Neural progenitor cell (in vitro differentiated cells): ENCODE results near the gene MACROD2. TPM values are rescaled to one million over a fixed set of nuclear protein-coding genes. Genes with fewer than 3 reads are reported as not detected.

Source experiments
- DNase-seq: peaks from one replicate; pipeline ENCODE4 v3.0.0-alpha.2; 2016; ENCODE audit warnings: low spot score
- H2AFZ ChIP-seq: fragments of 200-600 bp; sonication (generic); replicated peaks from 2 replicates; pipeline ENCODE4 v1.6.1; 2016; ENCODE audit warnings: antibody characterized with exemption
- H3F3A ChIP-seq: fragments of 200-600 bp; sonication (generic); 2 replicates; pipeline ENCODE4 v1.6.1; 2016; ENCODE audit warnings: antibody characterized with exemption, low read depth
- H3K27ac ChIP-seq: fragments of 200-600 bp; sonication (generic); 2 replicates; pipeline ENCODE4 v1.5.1; 2016; ENCODE audit warnings: mild to moderate bottlenecking
- H3K27me3 ChIP-seq: fragments of 200-600 bp; sonication (generic); 2 replicates; pipeline ENCODE4 v1.6.1; 2016; ENCODE audit warnings: mild to moderate bottlenecking, moderate library complexity
- H3K36me3 ChIP-seq: fragments of 200-600 bp; sonication (generic); 2 replicates; pipeline ENCODE4 v1.5.1; 2016
- H3K4me1 ChIP-seq: fragments of 200-600 bp; sonication (generic); 2 replicates; pipeline ENCODE4 v1.6.1; 2016; ENCODE audit warnings: mixed run types
- H3K4me2 ChIP-seq: fragments of 200-600 bp; sonication (generic); 2 replicates; pipeline ENCODE4 v1.6.1; 2016
- H3K4me3 ChIP-seq: fragments of 200-600 bp; sonication (generic); 2 replicates; pipeline ENCODE4 v1.5.1; 2016
- H3K79me2 ChIP-seq: fragments of 200-600 bp; sonication (generic); 2 replicates; pipeline ENCODE4 v1.6.1; 2016; ENCODE audit warnings: low read depth
- H3K9ac ChIP-seq: fragments of 200-600 bp; sonication (generic); 2 replicates; pipeline ENCODE4 v1.6.1; 2016
- H3K9me3 ChIP-seq: fragments of 200-600 bp; sonication (generic); 2 replicates; pipeline ENCODE4 v1.5.1; 2016; ENCODE audit warnings: low read depth
- H4K20me1 ChIP-seq: fragments of 200-600 bp; sonication (generic); 2 replicates; pipeline ENCODE4 v1.6.1; 2016; ENCODE audit warnings: low read depth
- H3K27ac Mint-ChIP-seq: 3 replicates; pipeline ENCODE4 v1.8.0; 2021; ENCODE audit warnings: mixed read lengths
- H3K27me3 Mint-ChIP-seq: 2 replicates; pipeline ENCODE4 v1.8.0; 2022; ENCODE audit warnings: low read depth, mild to moderate bottlenecking, inconsistent platforms, moderate library complexity, mixed read lengths; ENCODE audit not compliant: insufficient read depth
- H3K36me3 Mint-ChIP-seq: 3 replicates; pipeline ENCODE4 v1.8.0; 2021; ENCODE audit warnings: mixed read lengths
- H3K4me1 Mint-ChIP-seq: 3 replicates; pipeline ENCODE4 v1.8.0; 2021; ENCODE audit warnings: mixed read lengths
- H3K4me3 Mint-ChIP-seq: 3 replicates; pipeline ENCODE4 v1.8.0; 2021; ENCODE audit warnings: mild to moderate bottlenecking, moderate library complexity, mixed read lengths
- H3K9me3 Mint-ChIP-seq: 3 replicates; pipeline ENCODE4 v1.8.0; 2020; ENCODE audit warnings: mixed read lengths
- CTCF ChIP-seq: fragments of 200-600 bp; sonication (generic); IDR thresholded peaks from 2 replicates; pipeline ENCODE4 v1.5.1; 2017; ENCODE audit warnings: antibody characterized with exemption, mild to moderate bottlenecking
- EZH2 ChIP-seq: fragments of 200-600 bp; sonication (generic); IDR thresholded peaks from 2 replicates; pipeline ENCODE4 v1.6.1; 2017; ENCODE audit warnings: antibody characterized with exemption, mild to moderate bottlenecking, moderate library complexity
- EZH2phosphoT487 ChIP-seq: fragments of 200-600 bp; sonication (generic); IDR thresholded peaks from 2 replicates; pipeline ENCODE4 v1.6.1; 2017; ENCODE audit warnings: antibody characterized with exemption
- total RNA-seq: library from RNA; depleted of rRNA; stranded (reverse); fragments of >200 nt; gene quantifications from 2 replicates; pipeline ENCODE4 v1.2.3, GENCODE V29; 2015; ENCODE audit warnings: low replicate concordance

Gene MACROD2
- total RNA-seq, 1 donor from 2014 or later = 11.9 TPM

GRCh38 chr20:15642109-15642508 lies 1646.8 kb downstream of the MACROD2 start:
- Mint-ChIP-seq H3K36me3 (no peaks in the 10 kb centered on the region), H3K27me3 (peaks cover 5% of the 10 kb centered on the region), H3K27ac (no peak overlapping the region), H3K4me3 (no peak overlapping the region), H3K9me3 (peaks cover 14% of the 10 kb centered on the region), H3K4me1 (peaks cover 41% of the 10 kb centered on the region)
- H3K9me3 ChIP-seq = no peaks in the 10 kb centered on the region
- H3K4me3 ChIP-seq = no peak overlapping the region
- H4K20me1 ChIP-seq = no peaks in the 10 kb centered on the region
- H3K27me3 ChIP-seq = no peaks in the 10 kb centered on the region
- H3F3A ChIP-seq = peaks cover 17% of the 10 kb centered on the region
- peaks cover 22% of the 10 kb centered on the region for H3K4me1 ChIP-seq
- no peak overlapping the region for H3K4me2 ChIP-seq
- no peak overlapping the region for H3K9ac ChIP-seq
- no peaks in the 10 kb centered on the region for H3K79me2 ChIP-seq
- TF ChIP-seq EZH2phosphoT487 (no peak), EZH2 (no peak), CTCF (no peak)
- H2AFZ ChIP-seq = no peak overlapping the region
- no peak overlapping the region for H3K27ac ChIP-seq
- no peaks in the 10 kb centered on the region for H3K36me3 ChIP-seq
- DNase-seq = no peak

GRCh38 chr20:15642676-15643075 lies 1647.4 kb downstream of the MACROD2 start:
- Histone ChIP-seq H3K9ac (no peak overlapping the region), H3K27ac (no peak overlapping the region), H2AFZ (no peak overlapping the region), H3K27me3 (no peaks in the 10 kb centered on the region), H3F3A (peaks cover 13% of the 10 kb centered on the region), H3K36me3 (no peaks in the 10 kb centered on the region), H3K4me3 (no peak overlapping the region), H3K79me2 (no peaks in the 10 kb centered on the region), H3K4me2 (no peak overlapping the region), H4K20me1 (no peaks in the 10 kb centered on the region), H3K4me1 (peaks cover 16% of the 10 kb centered on the region), H3K9me3 (no peaks in the 10 kb centered on the region)
- peaks cover 35% of the 10 kb centered on the region for H3K4me1 Mint-ChIP-seq
- H3K27me3 Mint-ChIP-seq = peaks cover 5% of the 10 kb centered on the region
- peak overlapping the region; percentile 38 for H3K27ac Mint-ChIP-seq
- TF ChIP-seq CTCF (no peak), EZH2phosphoT487 (no peak), EZH2 (no peak)
- H3K36me3 Mint-ChIP-seq = no peaks in the 10 kb centered on the region
- H3K9me3 Mint-ChIP-seq = peaks cover 14% of the 10 kb centered on the region
- H3K4me3 Mint-ChIP-seq = no peak overlapping the region
- DNase-seq = no peak

GRCh38 chr20:15643713-15644112 lies 1648.4 kb downstream of the MACROD2 start:
- Histone ChIP-seq H3K27ac (no peak overlapping the region), H3K27me3 (no peaks in the 10 kb centered on the region), H3F3A (peaks cover 3% of the 10 kb centered on the region), H3K4me3 (no peak overlapping the region), H3K4me2 (no peak overlapping the region), H3K36me3 (no peaks in the 10 kb centered on the region), H3K79me2 (no peaks in the 10 kb centered on the region), H2AFZ (no peak overlapping the region), H3K9ac (no peak overlapping the region), H3K4me1 (peaks cover 7% of the 10 kb centered on the region), H4K20me1 (no peaks in the 10 kb centered on the region), H3K9me3 (no peaks in the 10 kb centered on the region)
- Mint-ChIP-seq H3K27me3 (peaks cover 5% of the 10 kb centered on the region), H3K4me3 (no peak overlapping the region), H3K4me1 (peaks cover 25% of the 10 kb centered on the region), H3K36me3 (no peaks in the 10 kb centered on the region), H3K27ac (no peak overlapping the region), H3K9me3 (peaks cover 18% of the 10 kb centered on the region)
- TF ChIP-seq EZH2phosphoT487 = no peak
- TF ChIP-seq EZH2 = no peak
- peak; percentile 51 for TF ChIP-seq CTCF
- no peak for DNase-seq
